Right lobe of liver (tissue), 6 donors: ENCODE measurements around the gene CDH1. TPM values are rescaled to one million over a fixed set of nuclear protein-coding genes. Genes with fewer than 3 reads are reported as not detected.

ENCODE experiments used
- ATAC-seq, 4 donors: fragments of 200-7000 bp; cut with Tn5 transposase; one replicate each; pipeline ENCODE4 v1.9.1; 2020; ENCODE audit warnings: mild to moderate bottlenecking in 4 of 4, moderate library complexity in 4 of 4
- DNase-seq, 3 donors: peaks; one replicate each; pipeline ENCODE4 v3.0.0-alpha.2; 2020
- H3K27ac ChIP-seq, 3 donors: fragments of 200-600 bp; one replicate each; pipeline ENCODE4 v1.8.0; 2022
- H3K27me3 ChIP-seq, 2 donors: fragments of 200-600 bp; one replicate each; pipeline ENCODE4 v1.8.0; 2022
- H3K36me3 ChIP-seq, 4 donors: fragments of 200-600 bp; sonication (generic) in 1 of 4; one replicate each; pipeline versions ENCODE4 v1.5.1 to v1.8.0; 2017 to 2022; ENCODE audit warnings: control low read depth in 1 of 4
- H3K4me1 ChIP-seq, 4 donors: fragments of 200-600 bp; sonication (generic) in 1 of 4; one replicate each; pipeline versions ENCODE4 v1.5.1 to v1.8.0; 2017 to 2022; ENCODE audit warnings: control low read depth in 1 of 4
- H3K4me3 ChIP-seq, 3 donors: fragments of 200-600 bp; one replicate each; pipeline ENCODE4 v1.8.0; 2022
- H3K9me3 ChIP-seq, 4 donors: fragments of 200-600 bp; sonication (generic) in 1 of 4; one replicate each; pipeline versions ENCODE4 v1.5.1 to v1.8.0; 2017 to 2022; ENCODE audit warnings: control low read depth in 1 of 4
- CTCF ChIP-seq, 4 donors: fragments of 200-600 bp in 3 of 4; fragments of 450-650 bp in 1 of 4; IDR thresholded peaks; one replicate each; pipeline versions ENCODE4 v1.5.1 to v1.8.0; 2016 to 2022; ENCODE audit warnings: antibody characterized with exemption in 4 of 4, mild to moderate bottlenecking in 2 of 4
- POLR2A ChIP-seq: fragments of 450-650 bp; IDR thresholded peaks from one replicate; pipeline ENCODE4 v1.6.1; 2017; ENCODE audit warnings: antibody characterized with exemption, mild to moderate bottlenecking
- WGBS: methylation state at CpG from one replicate; pipeline ENCODE4 v1.1.6; 2018; ENCODE audit warnings: low coverage, low lambda C conversion rate; ENCODE audit not compliant: insufficient coverage; ENCODE audit errors: missing lambda C conversion rate; 5-methylcytosine and 5-hydroxymethylcytosine counted together
- intact Hi-C, 2 donors: fragments of 100-400 bp; cut with DNase I; formaldehyde crosslinking; loops; one replicate each; pipeline versions ENCODE4 v1.11.2 to v1.14.1; 2022
- total RNA-seq, 6 experiments: library from RNA; depleted of rRNA in 2 of 6; stranded (reverse); fragments of >200 nt in 2 of 6; fragmentation: NEBNext Ultra II Directional in 3 of 6; extraction: Animal tissue kit (Norgen Biotek cat#: 25700) in 3 of 6; gene quantifications; one replicate each; pipeline versions ENCODE4 v1.1.0 to v1.2.4, GENCODE V29; 2016 to 2023
- donor health status: DM: no; HTN: yes; CAD: no.
- donor health status: DM: no; HTN: no; CAD: no.
- donor health status: DM: no; HTN: no; CAD: no.
- donor health status: DM: no; HTN: yes; CAD: no.
- donor health status: DM: no; HTN: yes; CAD: no.

Gene CDH1
- total RNA-seq, 6 experiments from 2014 or later, result 54.3 to 130 (median 76.5) TPM

GRCh38 chr16:68759062-68759461 lies 22.0 kb downstream of the CDH1 start:
- Histone ChIP-seq H3K27ac (no peak overlapping the region), H3K4me3 (no peak overlapping the region), H3K36me3 (no peaks in the 10 kb centered on the region), H3K4me1 (peaks cover 0 to 4% (median 0%) of the 10 kb centered on the region in 4 donors), H3K9me3 (no peaks in the 10 kb centered on the region), H3K27me3 (no peaks in the 10 kb centered on the region)
- intact Hi-C loops, result no loop called here
- WGBS, result 92% methylated on average over 4 of the region's 6 CpGs
- DNase-seq, result no peak
- no peak for ATAC-seq
- no peak for TF ChIP-seq POLR2A

GRCh38 chr16:68760671-68761275 lies 23.7 kb downstream of the CDH1 start:
- Histone ChIP-seq H3K27ac (peak overlapping the region in 1 of 3 donors; percentile 22), H3K4me3 (no peak overlapping the region), H3K36me3 (no peaks in the 10 kb centered on the region), H3K9me3 (no peaks in the 10 kb centered on the region), H3K27me3 (no peaks in the 10 kb centered on the region), H3K4me1 (peaks cover 0 to 1% (median 0%) of the 10 kb centered on the region in 4 donors)
- no peak for TF ChIP-seq POLR2A
- TF ChIP-seq CTCF (IDR thresholded peaks at IDR 0.05), result no peak
- 41% methylated on average over 2 of the region's 8 CpGs for WGBS
- DNase-seq (no peak), ATAC-seq (peak; percentile 21 to 73 (median 36))
- intact Hi-C loops, result no loop called here

GRCh38 chr16:68762996-68763756 lies 26.1 kb downstream of the CDH1 start:
- ATAC-seq (no peak), DNase-seq (no peak)
- Histone ChIP-seq H3K4me3 (no peak overlapping the region), H3K27ac (no peak overlapping the region), H3K27me3 (no peaks in the 10 kb centered on the region), H3K4me1 (no peaks in the 10 kb centered on the region), H3K9me3 (no peaks in the 10 kb centered on the region), H3K36me3 (peaks cover 0 to 2% (median 0%) of the 10 kb centered on the region in 4 donors)
- intact Hi-C loops, result no loop called here
- TF ChIP-seq CTCF (IDR thresholded peaks at IDR 0.05), result no peak
- no peak for TF ChIP-seq POLR2A
- 50% methylated on average over 5 of the region's 6 CpGs for WGBS

- DNase-seq, result no peak
- Histone ChIP-seq H3K4me1 (no peaks in the 10 kb centered on the region), H3K36me3 (peaks cover 0 to 2% (median 0%) of the 10 kb centered on the region in 4 donors), H3K4me3 (no peak overlapping the region), H3K27me3 (no peaks in the 10 kb centered on the region), H3K27ac (peak overlapping the region in 1 of 3 donors; percentile 39), H3K9me3 (no peaks in the 10 kb centered on the region)
- intact Hi-C loops, result no loop called here
- WGBS, result 71% methylated on average over 7 of the region's 8 CpGs
- ATAC-seq, result peak in 2 of 4 donors; percentile 28 to 45
- TF ChIP-seq CTCF (IDR thresholded peaks at IDR 0.05) (no peak), POLR2A (no peak)
These were observed 27.8 kb downstream of the CDH1 start for GRCh38 chr16:68764862-68765261.

GRCh38 chr16:68767581-68767980 lies 30.5 kb downstream of the CDH1 start:
- intact Hi-C loops, result no loop called here
- WGBS, result 65% methylated on average over 1 of the region's 1 CpG
- Histone ChIP-seq H3K9me3 (no peaks in the 10 kb centered on the region), H3K36me3 (peaks cover 0 to 2% (median under 1%) of the 10 kb centered on the region in 4 donors), H3K27ac (no peak overlapping the region), H3K4me3 (no peak overlapping the region), H3K27me3 (no peaks in the 10 kb centered on the region), H3K4me1 (no peaks in the 10 kb centered on the region)
- ATAC-seq (no peak), DNase-seq (no peak)
- TF ChIP-seq CTCF (IDR thresholded peaks at IDR 0.05) (no peak), POLR2A (no peak)
